Stimulated activated CD4-positive, alpha-beta T cell treated with anti-CD3 and anti-CD28 coated beads, Interleukin-12 subunit alpha, Interleukin-12 subunit beta, amount 100 ng/mL, for 4 hours (primary cell): ENCODE data around the gene EFEMP1.

Source experiments
- DNase-seq: peaks from one replicate; pipeline ENCODE4 v3.0.0-alpha.2; 2020

Gene EFEMP1, protein sequence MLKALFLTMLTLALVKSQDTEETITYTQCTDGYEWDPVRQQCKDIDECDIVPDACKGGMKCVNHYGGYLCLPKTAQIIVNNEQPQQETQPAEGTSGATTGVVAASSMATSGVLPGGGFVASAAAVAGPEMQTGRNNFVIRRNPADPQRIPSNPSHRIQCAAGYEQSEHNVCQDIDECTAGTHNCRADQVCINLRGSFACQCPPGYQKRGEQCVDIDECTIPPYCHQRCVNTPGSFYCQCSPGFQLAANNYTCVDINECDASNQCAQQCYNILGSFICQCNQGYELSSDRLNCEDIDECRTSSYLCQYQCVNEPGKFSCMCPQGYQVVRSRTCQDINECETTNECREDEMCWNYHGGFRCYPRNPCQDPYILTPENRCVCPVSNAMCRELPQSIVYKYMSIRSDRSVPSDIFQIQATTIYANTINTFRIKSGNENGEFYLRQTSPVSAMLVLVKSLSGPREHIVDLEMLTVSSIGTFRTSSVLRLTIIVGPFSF

GRCh38 chr2:55923091-55923981 lies at the start of gene EFEMP1:
Gene EFEMP1, minus strand, starts transcription at chr2:55923782. Its CDS starts 1,342 bp downstream, at chr2:55922440.
- DNase-seq = no peak

DNA sequence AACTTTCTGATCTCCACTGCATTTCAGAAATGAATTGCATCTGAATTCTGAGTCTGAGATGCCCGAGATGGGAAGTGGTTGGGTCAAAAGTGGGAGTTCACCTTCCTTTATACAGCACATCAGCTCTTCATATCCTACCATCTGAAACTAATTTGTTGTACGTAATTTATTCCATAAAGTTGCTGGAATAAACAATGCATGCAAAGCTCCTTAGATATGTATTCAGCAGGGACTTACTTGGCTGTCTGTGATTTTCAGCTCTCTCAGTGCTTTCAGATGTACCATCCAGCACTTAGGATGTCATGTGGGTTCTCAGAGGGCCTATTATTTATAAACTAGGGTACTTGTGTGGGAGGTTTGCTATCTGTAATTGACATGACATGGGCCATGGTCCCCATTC lies 46.9 kb upstream of the EFEMP1 start:
- DNase-seq = no peak

- DNase-seq = no peak
Measured at GRCh38 chr2:55968941-55969340, 45.4 kb upstream of the EFEMP1 start.

DNA sequence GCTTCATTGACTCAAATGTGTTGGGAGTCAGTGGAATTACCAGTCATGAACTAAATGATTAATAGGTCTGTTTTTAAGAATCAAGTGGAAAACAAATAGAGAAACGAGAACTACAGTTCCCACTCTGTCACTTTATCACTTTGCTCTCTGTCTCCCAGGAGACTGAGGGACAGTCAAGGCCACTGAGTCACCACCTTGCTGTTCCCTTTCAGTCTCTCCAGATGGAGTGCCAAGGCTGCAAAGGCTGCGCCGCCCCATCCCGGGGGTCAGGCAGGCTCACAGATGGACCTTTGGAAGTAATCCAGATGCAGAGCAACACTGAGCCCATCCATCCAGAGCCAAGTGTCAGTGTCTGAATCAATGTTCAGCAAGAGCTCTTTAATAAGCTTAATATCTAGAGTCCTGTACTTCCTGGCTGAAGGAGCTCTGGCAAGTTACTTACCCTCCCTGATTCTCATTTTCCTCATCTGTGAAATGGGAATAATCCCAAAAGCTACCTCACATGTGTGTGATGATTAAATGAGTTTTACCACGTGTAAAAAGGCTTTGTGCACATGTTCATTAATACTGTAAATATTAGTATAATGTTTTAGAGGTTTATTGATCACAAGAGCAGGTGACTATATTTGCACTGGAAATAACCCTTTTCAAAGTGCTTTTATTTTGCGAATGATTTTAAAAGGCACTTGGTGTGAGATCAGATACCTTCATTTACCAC lies 43.0 kb upstream of the EFEMP1 start:
- DNase-seq = no peak

- DNase-seq = no peak
Measured at GRCh38 chr2:55965966-55966365, 42.4 kb upstream of the EFEMP1 start.

GRCh38 chr2:55965276-55965675 lies 41.7 kb upstream of the EFEMP1 start:
- DNase-seq = no peak

GRCh38 chr2:55962915-55963314 lies 39.3 kb upstream of the EFEMP1 start:
- no peak for DNase-seq

GRCh38 chr2:55961318-55961911 lies 37.8 kb upstream of the EFEMP1 start:
- no peak for DNase-seq

DNA sequence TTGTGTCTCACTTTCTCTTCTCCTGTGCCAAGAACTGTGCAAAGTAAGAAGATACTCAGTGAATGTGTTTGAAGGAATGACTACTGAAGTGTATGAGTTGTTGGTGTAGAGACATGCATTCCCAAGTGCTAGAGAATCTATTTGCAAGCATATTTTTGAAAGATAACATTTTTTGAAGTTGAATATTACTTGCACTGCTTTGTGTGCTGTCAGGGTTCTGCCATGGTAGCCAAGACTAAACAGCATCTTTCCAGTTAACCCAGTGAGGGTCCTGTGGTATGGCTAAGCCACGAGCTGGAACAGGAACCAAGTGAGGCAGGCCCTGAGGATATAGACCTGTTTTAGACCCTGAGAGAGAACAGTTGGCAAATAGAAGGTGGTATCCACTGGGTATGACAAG lies 35.2 kb upstream of the EFEMP1 start:
- no peak for DNase-seq

DNA sequence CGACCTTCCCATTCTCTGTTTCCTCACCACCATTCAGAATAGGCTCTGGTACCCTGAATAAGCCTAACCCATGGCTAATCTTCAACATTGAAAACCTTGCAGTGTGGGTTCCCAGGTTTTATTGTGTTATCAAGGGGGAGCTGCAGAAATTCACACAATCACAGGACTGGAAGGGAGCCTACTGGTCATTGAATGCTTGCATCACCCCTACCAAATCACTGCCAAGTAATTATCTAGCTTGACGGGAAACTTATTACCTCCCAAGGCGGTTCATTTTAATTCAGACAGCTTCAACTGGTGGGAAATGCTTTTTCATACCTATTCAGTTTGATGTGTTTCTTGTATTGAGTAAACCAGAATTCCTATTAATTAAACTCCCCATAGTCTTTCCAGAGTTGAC lies 33.6 kb upstream of the EFEMP1 start:
- DNase-seq = no peak

DNA sequence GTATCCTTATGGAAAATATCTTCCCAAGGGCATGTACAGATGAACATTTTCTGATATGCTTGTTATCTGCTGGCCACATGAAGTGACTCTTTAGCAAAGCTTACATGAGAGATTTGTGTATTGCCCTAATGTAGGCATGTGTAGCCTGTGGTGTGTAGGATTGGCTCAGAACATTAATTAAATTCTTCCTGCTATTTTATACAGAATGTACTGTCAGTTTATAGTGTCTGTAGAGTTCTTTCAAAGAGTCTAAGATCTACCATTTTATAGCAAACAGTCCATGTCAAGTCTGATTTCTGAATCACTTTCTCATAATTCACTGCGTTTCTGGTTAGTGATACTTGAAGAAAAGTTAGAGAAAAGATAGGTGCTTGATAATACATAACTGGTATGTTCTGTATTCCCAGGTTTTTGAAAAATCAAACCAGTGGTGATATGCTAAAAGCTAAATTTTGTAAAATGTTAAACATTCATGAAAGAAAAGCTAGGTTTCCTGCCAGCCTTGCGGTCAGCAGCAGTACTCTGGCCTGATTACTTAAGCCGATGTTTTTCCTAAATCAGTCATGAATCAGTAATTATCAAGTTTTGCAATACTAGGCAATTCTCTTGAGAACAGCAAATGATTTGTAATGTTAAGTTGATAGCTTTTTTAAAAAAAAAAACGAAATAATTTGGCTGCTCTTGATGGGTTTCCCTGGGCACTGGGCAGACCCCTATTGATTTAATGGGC lies 30.9 kb upstream of the EFEMP1 start:
- DNase-seq = no peak

- no peak for DNase-seq
Measured at GRCh38 chr2:55952415-55952814, 28.8 kb upstream of the EFEMP1 start.

DNA sequence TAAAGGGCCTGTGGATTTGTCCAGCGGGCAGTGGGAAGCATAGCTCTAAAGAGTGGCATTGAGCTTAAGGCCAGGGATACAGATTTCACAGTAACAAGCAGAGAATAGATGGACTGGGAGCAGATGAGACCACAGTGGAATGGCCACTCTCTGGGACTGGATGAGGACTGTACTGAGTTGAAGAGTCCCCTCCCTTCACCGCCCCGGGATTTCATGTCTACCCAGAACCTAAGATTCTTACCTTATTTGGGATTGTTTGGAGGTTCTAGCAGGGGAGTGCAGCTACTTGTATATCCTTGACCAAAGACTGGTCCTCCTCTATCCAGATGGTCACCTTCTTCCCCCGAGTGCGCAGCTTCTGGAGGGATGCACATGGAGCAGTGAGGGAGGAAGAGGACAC lies 28.0 kb upstream of the EFEMP1 start:
- no peak for DNase-seq

GRCh38 chr2:55949613-55950012 lies 26.0 kb upstream of the EFEMP1 start:
- no peak for DNase-seq

GRCh38 chr2:55949211-55949610 lies 25.6 kb upstream of the EFEMP1 start:
- no peak for DNase-seq

DNA sequence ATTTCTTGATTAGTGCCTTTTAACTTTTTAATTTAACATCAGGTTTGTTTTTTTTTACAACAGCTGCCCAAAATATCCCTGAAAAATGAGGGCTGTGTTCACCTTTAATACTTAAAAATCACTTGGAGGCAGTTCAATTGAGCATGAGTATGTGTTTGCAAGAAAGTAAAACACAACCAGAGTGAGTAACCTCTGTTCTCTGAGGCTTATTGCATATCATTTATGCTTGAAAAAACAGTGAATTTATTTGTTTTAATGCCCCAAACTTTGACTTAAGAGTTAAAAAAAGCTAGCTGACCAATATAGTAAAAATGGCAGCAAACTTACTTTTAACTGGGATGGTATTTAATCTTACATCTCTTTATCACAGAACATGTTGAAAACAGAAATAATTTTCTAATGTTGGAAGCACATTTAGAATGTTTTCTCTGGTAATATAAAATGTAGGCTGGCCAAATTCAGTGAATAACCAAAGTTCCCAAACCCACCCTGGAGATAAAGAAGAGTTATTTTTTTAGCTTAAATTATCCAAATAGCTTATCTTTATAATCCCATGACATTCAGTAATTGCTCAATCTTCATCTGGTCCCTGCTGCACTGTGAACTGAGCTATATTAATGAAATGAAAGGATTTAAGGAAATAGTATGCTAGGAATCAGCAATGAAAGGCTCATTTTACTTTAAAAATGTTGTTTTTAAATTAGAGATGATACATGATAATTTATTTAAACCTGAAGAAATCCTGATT lies 24.8 kb upstream of the EFEMP1 start:
- no peak for DNase-seq

- no peak for DNase-seq
Measured at GRCh38 chr2:55947752-55948151, 24.2 kb upstream of the EFEMP1 start.

DNA sequence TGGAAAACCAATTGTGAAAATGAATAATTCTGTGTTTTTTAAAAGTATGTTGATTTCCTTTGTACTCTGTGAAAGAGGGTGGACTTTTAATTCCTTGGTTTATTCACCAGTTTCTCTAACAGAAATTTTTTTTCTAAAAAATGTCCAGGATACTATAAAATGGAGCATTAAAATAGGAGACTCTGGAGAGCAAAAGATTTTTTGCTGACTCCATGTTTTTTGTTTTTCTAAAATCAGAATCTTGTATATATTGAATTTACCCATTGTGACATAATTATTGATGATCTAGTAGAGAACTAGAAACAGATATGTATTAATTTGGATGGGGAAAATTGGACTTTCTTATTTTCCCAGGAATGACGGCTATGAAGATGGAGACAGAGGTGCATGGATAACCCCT lies 23.2 kb upstream of the EFEMP1 start:
- no peak for DNase-seq

- DNase-seq = no peak
Measured at GRCh38 chr2:55943466-55943865, 19.9 kb upstream of the EFEMP1 start.

DNA sequence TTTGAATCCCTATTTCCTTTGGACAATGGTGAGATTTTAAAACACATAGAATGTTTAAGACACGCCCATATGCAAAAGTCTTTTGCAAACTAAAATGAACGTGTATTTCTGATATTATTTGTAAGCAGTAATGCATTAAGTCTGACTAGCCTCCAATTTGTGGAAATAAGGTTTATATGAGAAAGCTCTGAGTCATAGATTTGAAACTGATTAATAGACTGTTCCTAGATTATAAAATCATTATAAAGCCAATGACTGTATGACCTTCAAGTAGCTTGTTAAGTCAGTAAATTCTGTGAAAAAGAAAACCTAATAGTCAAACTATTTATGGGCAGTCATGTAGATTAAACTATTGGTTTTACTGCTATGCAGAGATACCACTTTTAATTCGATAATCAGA lies 12.8 kb upstream of the EFEMP1 start:
- no peak for DNase-seq

- DNase-seq = no peak
Measured at GRCh38 chr2:55934337-55934736, 10.8 kb upstream of the EFEMP1 start.
